GM21528 (cell line): Measurements from ENCODE around the gene CAPN2.
A peak's percentile ranks its signal among the peaks of the same experiment; 100 is the strongest.

Experiments
- ATAC-seq: cut with Tn5 transposase; IDR thresholded peaks from one replicate; pipeline ENCODE4 v1.9.1; 2021; ENCODE audit warnings: mild to moderate bottlenecking, moderate library complexity; ENCODE audit not compliant: unreplicated experiment, low FRiP score

The CAPN2 gene

DNA sequence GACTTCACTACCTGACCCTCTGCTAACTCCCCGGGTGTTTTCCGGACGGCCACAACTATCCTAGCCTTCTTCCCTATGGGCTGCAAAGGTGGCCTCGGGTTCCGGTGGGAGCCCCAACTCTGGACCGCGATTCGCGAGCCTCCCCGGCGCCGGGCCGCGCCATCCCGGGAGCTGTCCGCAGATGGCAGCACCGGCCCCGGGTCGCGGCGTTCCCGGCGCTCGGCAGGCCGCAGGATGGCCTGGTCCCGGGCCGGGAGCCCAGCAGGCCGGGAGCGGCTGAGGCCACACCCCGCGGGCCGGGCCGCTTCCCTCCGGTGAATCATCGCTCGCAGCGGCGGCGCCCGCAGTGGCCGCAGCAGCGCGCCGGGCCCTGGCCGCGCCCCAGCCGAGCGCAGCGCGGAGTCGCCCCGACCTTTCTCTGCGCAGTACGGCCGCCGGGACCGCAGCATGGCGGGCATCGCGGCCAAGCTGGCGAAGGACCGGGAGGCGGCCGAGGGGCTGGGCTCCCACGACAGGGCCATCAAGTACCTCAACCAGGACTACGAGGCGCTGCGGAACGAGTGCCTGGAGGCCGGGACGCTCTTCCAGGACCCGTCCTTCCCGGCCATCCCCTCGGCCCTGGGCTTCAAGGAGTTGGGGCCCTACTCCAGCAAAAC lies at the start of gene CAPN2:
Gene CAPN2 (plus strand): TSS at position 346 of the 656 bp plus-strand sequence. CDS start 102 bp downstream, at position 448.
- ATAC-seq, result peak; percentile 57

- no peak for ATAC-seq
Observed at GRCh38 chr1:223662943-223663342, 49.4 kb upstream of the CAPN2 start.

DNA sequence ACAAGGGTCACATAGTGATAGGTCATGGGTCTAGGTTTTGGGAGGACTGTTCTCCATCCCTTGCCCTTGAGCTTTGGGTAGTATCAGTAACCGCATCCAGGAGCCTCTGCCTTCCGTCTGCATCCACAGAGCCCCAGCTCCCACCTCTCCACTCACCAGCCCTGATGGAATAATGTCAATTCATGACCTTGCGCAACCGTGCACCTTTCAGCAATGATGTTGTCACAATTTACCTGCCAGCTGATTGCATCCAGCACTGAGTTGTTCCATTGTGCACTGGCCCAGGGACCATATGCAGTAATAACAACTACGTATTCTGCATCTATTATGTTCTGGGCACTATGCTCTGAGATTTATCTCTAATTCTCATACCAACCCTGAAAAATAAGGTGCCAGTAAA lies 48.2 kb upstream of the CAPN2 start:
- no peak for ATAC-seq

GRCh38 chr1:223665592-223666312 lies 46.6 kb upstream of the CAPN2 start, which contains the start of gene CAPN8:
TSS of gene CAPN8 (minus strand) at chr1:223665701. CDS start at chr1:223665646, 55 bp downstream.
- ATAC-seq, result no peak

- no peak for ATAC-seq
Observed at GRCh38 chr1:223667484-223668182, 44.7 kb upstream of the CAPN2 start.

DNA sequence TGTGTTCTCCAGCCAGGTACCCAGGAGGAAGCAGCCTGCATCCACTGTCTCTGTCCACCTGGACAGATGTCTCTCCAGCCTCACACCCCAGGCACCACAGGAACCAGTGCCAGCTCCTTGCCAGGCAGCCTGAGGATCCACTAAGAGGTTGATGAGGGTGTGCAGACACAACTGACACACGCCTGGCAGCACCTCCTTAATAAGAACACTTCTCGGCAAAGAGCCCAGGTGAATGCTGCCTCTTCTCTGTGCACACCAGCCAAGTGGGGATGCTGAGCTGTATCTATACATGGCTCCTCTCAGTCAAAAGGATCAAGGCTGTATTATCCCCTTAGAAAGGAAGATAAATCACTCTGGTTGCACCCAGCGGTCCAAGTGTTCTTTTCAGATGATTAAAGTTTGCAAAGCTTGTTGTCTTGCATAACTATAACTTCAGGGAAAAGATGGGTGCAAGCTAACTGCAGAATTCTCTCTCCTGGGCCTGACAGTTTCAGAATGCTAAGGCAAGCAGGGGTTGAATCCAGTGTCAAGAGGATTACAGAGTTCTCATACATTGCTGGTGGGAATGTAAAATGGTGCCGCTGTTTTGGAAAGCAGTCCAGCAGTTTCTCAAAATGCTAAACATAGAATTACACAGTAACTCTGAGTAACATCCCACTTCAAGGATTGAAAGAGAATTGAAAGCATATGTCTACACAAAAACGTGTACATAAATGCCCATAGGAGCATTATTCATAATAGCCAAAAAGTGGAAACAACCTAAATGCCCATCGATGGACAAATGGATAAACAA lies 43.1 kb upstream of the CAPN2 start:
- no peak for ATAC-seq

DNA sequence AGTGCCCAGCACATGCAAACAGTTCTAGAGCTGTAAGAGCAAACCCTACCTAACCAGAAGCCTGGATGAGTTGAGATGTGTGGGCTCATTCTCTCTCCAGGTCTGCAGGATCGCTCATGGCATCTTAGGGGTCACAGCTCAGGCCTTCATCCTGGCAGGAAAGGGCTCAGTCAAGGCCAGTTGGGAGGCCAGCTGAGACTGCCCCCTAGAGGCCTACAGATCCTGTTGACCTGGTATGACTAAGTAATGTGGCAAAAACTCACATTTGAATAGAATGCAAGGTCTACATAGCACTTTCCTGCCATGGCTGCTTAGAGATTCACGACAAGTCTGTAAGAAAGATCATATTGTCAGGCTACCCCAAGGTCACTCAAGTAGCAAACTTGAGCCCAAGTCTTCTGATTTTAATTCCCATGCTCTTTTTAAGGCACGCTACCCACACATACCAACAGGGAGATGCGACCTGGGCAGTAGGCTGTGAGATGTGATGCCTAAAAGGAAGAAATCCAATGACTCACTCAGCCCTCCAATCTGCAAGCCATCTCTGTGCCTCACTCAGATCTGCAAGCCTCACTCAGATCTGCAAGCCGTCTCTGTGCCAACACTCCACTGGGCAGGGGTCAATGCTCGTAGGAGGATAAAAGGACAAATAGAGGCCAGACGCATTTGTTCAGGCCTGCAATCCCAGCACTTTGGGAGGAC lies 41.7 kb upstream of the CAPN2 start:
- no peak for ATAC-seq

GRCh38 chr1:223674119-223674890 lies 38.0 kb upstream of the CAPN2 start:
- ATAC-seq, result no peak

GRCh38 chr1:223678841-223679240 lies 33.5 kb upstream of the CAPN2 start:
- no peak for ATAC-seq

- ATAC-seq, result no peak
Observed at GRCh38 chr1:223680188-223680587, 32.2 kb upstream of the CAPN2 start.

GRCh38 chr1:223682502-223682901 lies 29.8 kb upstream of the CAPN2 start:
- no peak for ATAC-seq

DNA sequence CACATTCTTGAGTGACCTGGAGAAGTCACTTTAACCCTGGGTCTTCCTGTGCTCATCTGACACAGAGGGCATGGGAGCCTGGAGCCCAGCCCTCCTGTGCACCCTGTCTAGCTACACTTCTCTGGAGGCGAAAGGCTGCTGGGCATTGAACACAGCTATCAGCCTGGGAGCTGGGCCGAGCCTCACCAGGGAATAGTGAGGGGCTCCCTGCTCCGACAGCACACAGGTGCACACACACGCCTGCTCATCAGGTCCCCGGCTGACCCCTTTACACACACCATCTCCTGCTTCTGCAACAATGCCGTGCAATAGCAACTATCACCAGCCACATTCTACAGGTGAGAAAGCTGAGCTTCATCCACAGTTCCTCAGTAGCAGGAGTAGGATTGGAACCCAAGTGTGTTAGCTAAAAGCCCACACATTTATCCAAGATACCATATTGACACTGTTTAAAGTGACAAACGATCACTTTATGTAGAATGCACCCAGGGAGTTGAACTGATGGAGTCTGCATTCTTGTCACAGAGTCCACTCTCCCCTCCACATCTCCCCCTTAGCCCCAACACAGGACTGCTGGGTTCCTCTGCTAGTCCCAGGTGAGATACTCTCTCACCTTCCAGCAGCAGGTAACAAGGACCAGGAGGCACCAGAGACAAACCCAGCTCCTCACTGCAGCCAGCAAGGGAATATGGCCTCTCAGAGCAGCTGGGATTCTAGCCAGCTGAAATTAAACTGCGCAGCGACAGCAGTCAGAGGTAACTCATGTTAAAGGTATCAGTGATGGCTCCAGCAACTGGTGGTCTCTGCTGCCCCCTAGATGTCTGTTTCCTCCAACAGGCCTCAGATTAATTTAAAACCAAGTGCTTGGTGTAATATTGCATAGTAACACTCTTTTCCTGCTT lies 28.5 kb upstream of the CAPN2 start:
- ATAC-seq, result no peak

DNA sequence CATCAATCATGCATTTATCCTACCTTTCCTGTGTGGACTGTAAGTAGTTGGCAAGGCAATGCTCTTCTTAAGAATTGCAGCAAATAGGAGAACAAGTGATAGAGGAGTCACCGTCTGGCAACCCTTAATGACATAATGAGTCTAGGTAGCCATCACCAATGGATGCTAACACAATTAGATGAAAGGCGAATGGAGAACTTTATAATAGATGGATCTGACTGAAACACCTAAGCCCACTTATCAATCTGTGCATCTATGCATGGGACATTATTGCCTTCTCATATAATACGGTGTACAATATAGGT lies 27.9 kb upstream of the CAPN2 start:
- ATAC-seq, result no peak

DNA sequence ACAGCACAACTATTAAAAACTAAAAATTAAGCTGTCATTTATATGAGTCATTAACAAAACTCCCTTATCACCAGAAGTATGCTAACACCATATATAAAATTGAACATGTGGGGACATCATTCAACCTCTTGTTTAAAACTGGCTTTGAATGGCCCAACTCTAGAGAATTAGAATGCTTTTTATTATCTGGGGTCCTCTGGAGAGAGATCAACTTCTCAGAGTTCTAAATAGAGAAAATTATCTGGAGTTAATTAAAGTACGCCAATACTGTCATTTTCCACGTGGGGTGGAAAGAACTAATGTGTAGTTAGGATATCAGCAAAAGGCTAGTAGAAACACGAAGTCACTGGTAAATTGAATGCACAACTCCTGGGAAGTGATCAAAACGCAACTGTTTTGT lies 21.2 kb upstream of the CAPN2 start:
- no peak for ATAC-seq

- ATAC-seq, result no peak
Observed at GRCh38 chr1:223695014-223695548, 17.3 kb upstream of the CAPN2 start.

DNA sequence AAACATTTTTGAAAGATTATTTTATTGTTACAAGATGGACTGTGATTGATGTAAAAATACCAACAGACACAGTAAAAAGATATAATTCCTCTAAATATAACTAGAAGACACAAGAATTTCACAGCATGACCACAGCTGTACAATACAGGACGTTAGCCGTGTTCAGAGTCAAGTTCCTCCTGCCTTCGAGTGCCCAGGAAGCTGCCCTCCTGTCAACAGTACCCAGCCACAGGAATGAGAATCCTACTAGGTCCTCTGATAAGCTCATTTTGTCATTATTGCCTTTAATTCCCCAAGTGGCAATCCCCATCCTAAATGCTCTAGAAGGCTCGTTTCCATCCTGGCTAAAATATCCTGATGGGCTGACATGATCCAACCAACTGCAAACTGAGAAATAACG lies 16.4 kb upstream of the CAPN2 start:
- ATAC-seq, result no peak

GRCh38 chr1:223700388-223700918 lies 11.9 kb upstream of the CAPN2 start:
- no peak for ATAC-seq
